ENCODE data around the gene RNF144A.

The RNF144A gene

GRCh38 chr2:7010391-7011054, 93.3 kb downstream of the RNF144A start:
- DNase-seq: no peak

- DNase-seq: no peak
These were observed 94.3 kb downstream of the RNF144A start for GRCh38 chr2:7011356-7012083.

DNA sequence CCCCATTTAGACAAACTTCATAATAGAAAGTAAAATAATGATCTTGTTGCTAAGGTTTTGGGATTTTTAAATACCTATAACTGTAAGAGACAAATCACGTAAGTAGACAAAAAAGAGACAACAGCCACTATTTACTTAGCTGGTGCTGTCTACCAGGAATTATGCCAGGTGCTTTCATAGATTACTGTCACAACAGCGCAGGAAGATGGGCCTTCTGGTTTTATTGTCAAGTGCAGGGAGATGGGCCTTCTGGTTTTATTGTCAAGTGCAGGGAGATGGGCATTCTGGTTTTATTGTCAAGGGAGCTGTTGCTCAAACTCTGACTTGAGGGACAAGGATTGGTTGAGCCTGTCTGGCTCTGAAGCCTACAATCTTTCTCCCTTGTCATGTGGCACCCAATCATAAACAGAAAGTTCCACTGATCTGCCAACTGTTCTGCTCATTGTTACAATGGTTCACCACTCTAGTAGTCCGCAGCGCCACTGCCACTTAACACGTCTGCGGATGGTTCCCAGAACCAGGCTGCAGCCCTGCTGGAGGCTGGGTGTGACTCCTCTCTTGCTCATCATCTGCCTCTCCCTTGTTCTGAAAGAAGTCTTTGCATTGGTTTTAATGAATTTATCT, 95.0 kb downstream of the RNF144A start:
- no peak for DNase-seq

DNA sequence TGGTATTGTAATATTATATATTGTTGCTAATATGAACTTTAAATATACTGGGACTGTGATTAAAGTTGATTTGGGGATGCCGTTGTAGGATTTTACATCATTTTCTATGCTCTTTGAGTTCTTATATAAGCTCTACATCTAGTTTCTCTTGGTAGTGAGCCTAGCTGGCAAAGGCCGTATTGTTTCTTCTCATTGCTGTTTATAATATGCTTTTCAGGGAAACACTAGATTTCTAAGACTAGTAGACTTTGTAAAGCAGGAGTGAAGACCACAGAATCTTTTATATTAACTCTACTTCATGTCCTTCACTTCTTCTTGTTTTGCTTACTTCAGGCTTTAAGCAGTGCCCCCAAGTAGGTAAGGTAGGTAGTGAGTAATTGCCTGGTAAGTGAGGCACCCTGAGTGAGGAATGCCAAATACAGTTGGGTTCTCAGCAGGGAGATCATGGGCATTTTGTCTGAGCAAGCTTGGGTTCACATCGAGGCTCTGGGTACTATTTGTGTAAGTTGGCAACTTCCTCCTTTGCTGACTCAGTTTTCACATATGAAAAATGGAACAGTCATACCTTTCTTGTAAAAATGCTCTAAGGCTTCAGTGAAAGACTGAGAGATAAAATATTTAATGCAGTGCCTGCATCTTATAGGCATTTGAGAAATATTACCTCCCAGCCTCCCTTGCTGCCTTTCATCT, 96.4 kb downstream of the RNF144A start:
- DNase-seq: no peak

- no peak for DNase-seq
These were observed 97.0 kb downstream of the RNF144A start for GRCh38 chr2:7014174-7014640.

- no peak for DNase-seq
These were observed 98.1 kb downstream of the RNF144A start for GRCh38 chr2:7015007-7015950.

DNA sequence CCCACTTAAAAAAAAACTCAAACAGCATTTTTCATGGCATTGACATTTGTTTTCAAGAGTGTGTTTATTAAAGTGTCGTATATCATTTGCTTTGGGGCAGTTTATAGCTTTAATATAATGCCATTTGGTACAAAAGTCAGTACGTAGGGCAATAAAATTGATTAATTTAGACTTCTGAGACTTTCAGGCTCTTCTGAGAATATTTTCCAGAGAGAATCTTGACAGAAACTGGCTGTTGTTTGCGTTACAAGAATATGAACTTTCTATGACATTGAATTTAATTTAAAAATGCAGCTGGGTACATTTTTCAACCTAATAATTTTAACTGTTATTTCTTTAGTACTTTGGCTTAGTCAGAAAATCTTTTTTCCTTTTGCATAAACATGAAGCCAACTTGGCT, 98.9 kb downstream of the RNF144A start:
- no peak for DNase-seq

DNA sequence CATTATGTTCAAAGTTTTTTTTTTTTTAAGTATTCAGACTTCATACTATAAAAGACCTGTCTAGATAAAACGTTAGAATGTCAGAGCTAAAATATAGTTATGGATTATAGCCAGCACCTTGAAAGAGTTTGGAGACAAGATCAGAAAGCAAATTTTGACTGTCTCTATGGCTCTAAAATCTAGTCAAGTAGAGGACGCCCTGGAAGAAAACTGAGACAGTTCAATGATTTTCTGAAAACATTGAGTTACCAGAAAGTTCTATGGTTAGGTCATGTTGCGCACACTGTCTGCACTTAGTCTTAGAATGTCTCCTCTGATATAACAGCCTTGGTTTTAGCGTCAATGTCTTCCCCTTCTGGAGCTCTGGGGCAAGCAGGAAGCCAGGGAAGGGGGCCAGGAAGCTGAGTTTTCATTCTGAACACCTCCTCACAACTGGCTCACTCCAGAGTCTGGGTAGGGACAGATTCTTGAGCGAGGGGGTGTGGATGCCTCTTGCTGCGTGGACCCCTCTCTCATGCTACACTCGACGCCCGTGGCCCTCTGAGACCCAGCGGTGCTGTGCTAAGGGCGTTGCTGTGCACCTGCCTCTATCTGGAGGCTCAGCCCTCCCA, 99.5 kb downstream of the RNF144A start:
- DNase-seq: no peak

DNA sequence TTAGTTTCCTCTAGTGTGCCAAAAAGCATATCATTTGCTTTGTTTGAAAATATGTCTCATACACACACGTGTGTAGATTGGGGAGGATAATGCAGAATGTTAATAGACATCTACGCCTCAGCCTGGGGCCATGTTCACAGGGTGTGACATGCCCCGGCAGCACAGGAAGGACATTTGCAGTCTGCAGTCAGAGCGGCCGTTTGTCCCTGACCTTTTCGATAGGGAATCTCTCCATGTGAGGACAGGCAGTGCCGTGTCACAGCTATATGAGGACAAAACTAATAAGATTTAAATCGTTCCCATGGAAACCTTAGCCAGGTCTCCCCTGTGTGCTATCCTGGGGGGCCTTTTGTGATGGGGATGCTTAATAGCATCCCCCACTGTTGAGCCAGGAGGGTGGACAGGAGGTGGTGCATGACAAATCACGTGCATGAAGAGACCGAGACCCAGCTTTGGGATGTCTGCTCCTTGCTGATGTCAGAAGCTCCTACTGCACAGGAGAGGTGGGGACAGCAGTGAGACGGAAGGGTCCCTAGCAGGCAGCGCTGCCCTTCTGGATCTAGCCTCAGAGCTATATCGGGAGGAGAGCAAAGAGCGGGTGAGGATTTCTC, 100.6 kb downstream of the RNF144A start:
- no peak for DNase-seq

DNA sequence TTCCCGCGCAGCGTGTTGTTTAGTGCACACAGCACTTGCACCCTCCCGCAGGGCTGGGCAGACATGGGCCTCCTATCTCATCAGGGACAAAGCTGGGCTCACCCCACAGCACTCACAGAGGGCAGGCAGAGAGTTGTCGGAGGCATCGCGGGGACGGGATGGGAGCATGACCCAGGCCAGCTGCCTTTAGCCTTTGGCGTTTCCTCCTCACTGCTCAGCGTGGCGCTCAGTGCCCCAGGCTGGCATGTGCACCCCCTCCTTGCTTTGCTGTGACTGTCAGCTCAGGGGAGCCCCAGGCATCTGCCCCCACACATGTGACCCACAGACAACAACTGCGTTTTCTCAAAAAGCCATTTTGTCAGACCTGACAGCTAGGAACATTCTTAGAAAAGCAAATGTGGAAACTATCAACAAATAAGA, 101.1 kb downstream of the RNF144A start:
- no peak for DNase-seq

DNA sequence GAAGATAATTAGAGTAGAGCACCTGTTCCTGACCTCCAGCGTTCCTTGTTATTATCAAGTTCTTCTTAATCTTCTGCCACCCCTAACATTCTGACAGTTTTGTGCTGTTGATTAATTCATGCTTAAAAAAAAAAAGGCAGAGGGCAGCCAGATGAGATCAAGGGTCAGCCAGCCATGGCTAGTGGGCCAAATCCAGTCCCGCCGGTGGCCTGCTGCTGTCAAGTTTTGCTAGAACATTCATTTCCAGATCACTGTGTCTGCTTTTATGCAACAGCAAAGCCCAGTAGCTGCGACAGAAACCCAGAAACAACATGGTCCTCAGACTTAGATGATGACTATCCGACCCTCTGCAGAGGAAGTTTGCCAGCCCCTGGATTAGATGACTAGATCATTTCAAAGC, 101.6 kb downstream of the RNF144A start:
- DNase-seq: no peak

- no peak for DNase-seq
These were observed 102.0 kb downstream of the RNF144A start for GRCh38 chr2:7019191-7019590.

- no peak for DNase-seq
These were observed 102.8 kb downstream of the RNF144A start for GRCh38 chr2:7020059-7020458.

DNA sequence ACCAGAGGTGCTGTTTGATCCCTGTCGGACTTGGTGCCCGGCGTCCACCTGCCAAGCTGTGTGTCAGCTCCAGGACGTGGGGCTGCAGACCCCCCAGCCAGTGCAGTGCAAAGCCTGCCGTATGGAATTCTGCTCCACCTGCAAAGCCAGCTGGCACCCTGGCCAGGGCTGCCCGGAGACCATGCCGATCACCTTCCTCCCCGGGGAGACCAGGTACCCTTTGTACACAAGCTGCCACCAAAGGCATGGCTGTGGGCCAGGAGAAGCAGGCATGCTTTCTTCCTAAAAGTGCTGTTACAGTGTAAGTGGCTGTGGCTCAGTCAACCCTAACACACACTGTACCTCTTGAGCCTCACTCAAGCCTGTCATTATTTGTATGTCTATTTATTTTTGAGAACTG, 103.3 kb downstream of the RNF144A start:
- DNase-seq: no peak

DNA sequence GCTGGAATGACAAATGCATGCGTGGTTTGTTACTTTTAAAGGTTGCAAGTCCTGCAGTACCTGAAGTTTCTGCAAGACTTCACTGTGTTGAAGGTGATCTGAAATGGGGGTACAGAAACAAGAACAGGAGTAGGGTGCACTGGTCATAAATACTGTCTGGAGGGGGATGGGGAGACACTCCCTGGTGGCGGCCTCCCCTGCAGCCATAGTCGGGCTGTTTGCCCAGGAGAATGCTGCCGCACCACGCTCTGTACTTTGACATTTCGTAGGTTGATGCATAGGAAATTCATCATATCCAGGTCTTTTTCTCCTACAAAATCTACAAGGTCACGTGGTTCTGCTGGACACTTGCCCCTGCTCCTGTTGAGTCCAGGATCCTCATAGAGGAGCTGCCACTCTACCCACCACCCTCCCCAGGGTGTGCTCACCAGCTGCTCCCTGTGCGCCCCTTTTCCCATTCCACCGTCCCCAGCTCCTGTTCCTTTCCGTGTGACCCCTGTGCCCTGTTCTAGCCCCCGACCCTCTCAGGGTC, 103.8 kb downstream of the RNF144A start:
- no peak for DNase-seq

DNA sequence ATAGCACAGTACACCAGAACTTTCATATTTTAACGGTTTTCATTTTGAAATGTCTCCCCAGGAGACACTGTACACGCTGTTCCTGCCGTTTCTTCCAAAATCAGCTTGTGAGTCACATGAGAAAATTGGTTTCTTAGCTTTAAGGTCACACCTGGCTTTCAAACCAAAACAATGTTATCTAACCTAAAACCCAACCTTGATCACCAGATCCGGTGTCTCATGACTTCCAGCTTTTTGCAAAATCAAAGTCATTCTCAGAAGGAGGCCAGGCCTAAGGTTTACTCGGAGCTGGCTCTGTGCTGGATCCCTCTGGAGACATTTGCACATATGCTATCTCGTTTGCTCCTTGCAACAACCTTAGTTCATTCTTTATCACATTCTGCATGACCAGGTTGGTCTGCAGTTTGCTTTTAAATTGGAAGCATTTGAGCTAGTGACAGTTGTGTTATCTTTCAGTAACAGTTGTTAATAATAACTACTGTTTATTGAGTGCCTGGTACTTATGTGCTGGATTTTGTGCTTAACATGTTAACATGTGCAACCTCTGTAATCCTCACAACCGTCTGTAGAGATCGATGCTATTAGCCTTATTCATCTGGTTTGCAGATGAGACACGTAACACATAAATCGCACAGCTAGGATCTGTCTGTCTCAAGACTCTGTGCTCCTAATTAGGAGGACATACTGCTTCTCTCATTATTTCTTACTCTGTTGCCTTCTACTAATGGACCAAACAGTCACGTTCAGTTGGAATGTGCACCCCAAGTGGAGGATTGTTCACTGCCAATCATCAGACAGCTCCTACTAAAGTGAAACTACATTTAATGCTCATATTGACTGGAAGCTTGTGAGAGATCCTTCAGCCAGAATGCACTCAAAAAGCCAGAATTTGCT, 105.5 kb downstream of the RNF144A start:
- DNase-seq: no peak

DNA sequence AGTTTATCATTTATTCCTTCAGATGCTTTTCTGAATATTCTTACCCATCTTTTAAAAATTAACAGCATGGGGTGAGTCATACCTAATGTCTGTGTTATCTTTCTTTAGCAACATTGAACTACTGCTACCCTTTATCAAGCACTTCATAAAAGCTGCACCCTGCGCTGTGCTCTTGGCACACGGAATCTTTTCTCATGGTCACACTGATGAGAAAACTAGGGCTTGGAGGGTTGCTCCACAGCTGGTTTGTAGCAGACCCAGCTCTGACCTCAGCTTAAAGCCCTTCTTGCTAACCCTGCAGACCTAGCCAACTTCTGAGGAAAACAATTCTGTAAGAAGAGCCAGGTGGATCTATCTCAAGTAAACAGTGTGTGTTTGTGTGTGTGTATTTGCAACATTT, 106.3 kb downstream of the RNF144A start:
- DNase-seq: no peak

DNA sequence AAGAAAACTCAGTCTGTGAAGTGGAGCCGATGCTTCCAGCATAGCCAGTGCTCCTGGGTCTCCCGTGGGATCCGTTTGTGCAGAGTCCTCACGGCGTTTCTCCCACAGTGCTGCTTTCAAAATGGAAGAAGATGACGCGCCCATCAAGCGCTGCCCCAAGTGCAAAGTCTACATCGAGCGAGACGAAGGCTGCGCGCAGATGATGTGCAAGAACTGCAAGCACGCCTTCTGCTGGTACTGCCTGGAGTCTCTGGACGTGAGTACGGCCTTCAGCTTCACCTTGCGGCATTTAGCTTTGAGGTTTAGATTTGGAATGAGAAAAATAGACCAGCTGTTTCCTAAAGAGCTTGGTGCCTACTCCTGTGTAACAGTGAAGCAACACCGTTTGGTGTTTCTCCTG, 107.0 kb downstream of the RNF144A start:
- no peak for DNase-seq

DNA sequence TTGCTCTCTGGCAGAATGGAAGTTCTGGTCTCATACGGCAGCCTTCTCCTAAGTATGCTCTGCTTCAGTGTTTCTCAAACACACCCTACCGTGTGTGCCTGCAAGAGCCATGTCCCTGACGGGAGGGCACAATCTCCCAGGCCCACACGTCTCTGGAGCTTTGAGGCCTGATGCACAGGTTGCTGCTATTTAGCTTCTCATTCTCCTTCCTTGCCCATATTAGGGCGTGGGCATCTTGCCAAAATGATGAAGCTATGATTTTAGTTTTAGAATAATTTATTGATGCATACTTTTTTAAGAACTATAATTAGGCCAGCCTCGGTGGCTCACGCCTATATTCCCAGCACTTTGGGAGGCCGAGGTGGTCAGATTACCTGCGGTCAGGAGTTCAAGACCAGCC, 107.9 kb downstream of the RNF144A start:
- no peak for DNase-seq

GRCh38 chr2:7026742-7027141, 109.5 kb downstream of the RNF144A start:
- DNase-seq: no peak

Measured in activated CD4-positive, alpha-beta T cell treated with anti-CD3 and anti-CD28 coated beads for 1 hour (primary cell).